ENCODE results near the gene RARS2. TPM values are rescaled to one million over a fixed set of nuclear protein-coding genes. Genes with fewer than 3 reads are reported as not detected.

Gene RARS2
- 50.3 and 51.4 TPM in 2 replicates for total RNA-seq
- long read RNA-seq, transcript RARS2-201 (20 exons, 1,818 nt), result major isoform, 85 of 446 reads
- long read RNA-seq, partial matches to known transcripts, result 88 of 446 reads
- long read RNA-seq, other reads (novel, unspliced or antisense), result 273 of 446 reads

- H3K9me3 Mint-ChIP-seq (ENCODE audit: low read depth), result no peaks in the 10 kb centered on the region
- peaks cover 8% of the 10 kb centered on the region for H3K36me3 Mint-ChIP-seq (ENCODE audit: insufficient read depth)
- no peaks in the 10 kb centered on the region for H3K27me3 Mint-ChIP-seq
- H3K4me1 Mint-ChIP-seq (ENCODE audit: low read depth), result peaks cover 28% of the 10 kb centered on the region
- no peak for TF ChIP-seq CTCF (IDR thresholded peaks at IDR 0.05; ENCODE audit: unreplicated experiment)
- H3K4me3 Mint-ChIP-seq (ENCODE audit: low read depth), result peak within 1 kb of the TSS; percentile 92
- peak; percentile 92 for DNase-seq (ENCODE audit: low spot score, unreplicated experiment)
- peak within 1 kb of the TSS; percentile 95 for H3K27ac Mint-ChIP-seq
Measured at GRCh38 chr6:87589693-87590416, at the start of gene RARS2, which contains the start of gene ORC3. RARS2 (minus strand) TSS chr6:87589987; CDS start chr6:87589957, 30 bp downstream. ORC3 (plus strand) TSS chr6:87590135; CDS start chr6:87590169, 34 bp downstream.

DNA sequence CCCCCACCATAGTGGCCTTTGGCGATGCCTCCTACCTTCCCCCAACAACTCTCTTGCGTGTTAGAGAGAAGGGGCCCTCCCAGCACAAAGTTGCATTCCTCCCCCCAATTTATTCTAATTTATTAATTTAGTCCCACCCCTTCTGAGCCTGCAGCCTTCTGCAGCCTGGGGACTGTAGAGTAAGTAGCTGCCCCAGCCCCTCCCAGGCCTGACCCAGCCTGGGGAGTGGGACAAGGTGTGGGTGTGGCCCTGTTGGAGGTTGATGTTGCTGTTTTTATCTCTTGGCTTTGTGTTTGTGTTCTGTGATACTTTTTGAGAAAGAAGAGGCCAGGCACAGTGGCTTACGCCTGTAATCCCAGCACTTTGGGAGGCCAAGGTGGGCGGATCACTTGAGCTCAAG is 49.6 kb upstream of the RARS2 start:
- Mint-ChIP-seq H3K4me1 (ENCODE audit: low read depth) (no peaks in the 10 kb centered on the region), H3K36me3 (ENCODE audit: insufficient read depth) (peaks cover 12% of the 10 kb centered on the region), H3K4me3 (ENCODE audit: low read depth) (no peak overlapping the region), H3K9me3 (ENCODE audit: low read depth) (no peaks in the 10 kb centered on the region), H3K27ac (no peak overlapping the region), H3K27me3 (no peaks in the 10 kb centered on the region)
- no peak for TF ChIP-seq CTCF (IDR thresholded peaks at IDR 0.05; ENCODE audit: unreplicated experiment)
- DNase-seq (ENCODE audit: low spot score, unreplicated experiment), result no peak

- H3K4me1 Mint-ChIP-seq (ENCODE audit: low read depth), result no peaks in the 10 kb centered on the region
- DNase-seq (ENCODE audit: low spot score, unreplicated experiment), result no peak
- no peak for TF ChIP-seq CTCF (IDR thresholded peaks at IDR 0.05; ENCODE audit: unreplicated experiment)
- H3K4me3 Mint-ChIP-seq (ENCODE audit: low read depth), result no peak overlapping the region
- H3K27ac Mint-ChIP-seq, result no peak overlapping the region
- H3K36me3 Mint-ChIP-seq (ENCODE audit: insufficient read depth), result peaks cover 9% of the 10 kb centered on the region
- no peaks in the 10 kb centered on the region for H3K9me3 Mint-ChIP-seq (ENCODE audit: low read depth)
- H3K27me3 Mint-ChIP-seq, result no peaks in the 10 kb centered on the region
Measured at GRCh38 chr6:87637106-87637505, 47.3 kb upstream of the RARS2 start.

GRCh38 chr6:87636315-87636714 is 46.5 kb upstream of the RARS2 start:
- Mint-ChIP-seq H3K9me3 (ENCODE audit: low read depth) (no peaks in the 10 kb centered on the region), H3K4me3 (ENCODE audit: low read depth) (no peak overlapping the region), H3K36me3 (ENCODE audit: insufficient read depth) (peaks cover 7% of the 10 kb centered on the region), H3K4me1 (ENCODE audit: low read depth) (no peaks in the 10 kb centered on the region), H3K27ac (no peak overlapping the region), H3K27me3 (no peaks in the 10 kb centered on the region)
- TF ChIP-seq CTCF (IDR thresholded peaks at IDR 0.05; ENCODE audit: unreplicated experiment), result no peak
- DNase-seq (ENCODE audit: low spot score, unreplicated experiment), result no peak

GRCh38 chr6:87633851-87634250 is 44.1 kb upstream of the RARS2 start:
- peaks cover 5% of the 10 kb centered on the region for H3K36me3 Mint-ChIP-seq (ENCODE audit: insufficient read depth)
- no peak overlapping the region for H3K4me3 Mint-ChIP-seq (ENCODE audit: low read depth)
- H3K4me1 Mint-ChIP-seq (ENCODE audit: low read depth), result peaks cover under 1% of the 10 kb centered on the region
- no peak for TF ChIP-seq CTCF (IDR thresholded peaks at IDR 0.05; ENCODE audit: unreplicated experiment)
- no peak overlapping the region for H3K27ac Mint-ChIP-seq
- no peaks in the 10 kb centered on the region for H3K27me3 Mint-ChIP-seq
- DNase-seq (ENCODE audit: low spot score, unreplicated experiment), result no peak
- no peaks in the 10 kb centered on the region for H3K9me3 Mint-ChIP-seq (ENCODE audit: low read depth)

Data from progenitor cell of endocrine pancreas (in vitro differentiated cells).